ENCODE data around the gene GUCY2C.

- no peak for TF ChIP-seq CTCF (conservative IDR thresholded peaks at IDR 0.05; ENCODE audit: low read length)
- TF ChIP-seq EZH2phosphoT487 (IDR thresholded peaks at IDR 0.05; ENCODE audit: borderline replicate concordance, low read depth, low read length): no peak
Observed at GRCh38 chr12:14651371-14651770, 45.0 kb downstream of the GUCY2C start.
